HepG2 (cell line): ENCODE results near the gene TANC1. TPM values are rescaled to one million over a fixed set of nuclear protein-coding genes. Genes with fewer than 3 reads are reported as not detected.

Experiments
- ATAC-seq: fragments of 200-7000 bp; cut with Tn5 transposase; 3 replicates; pipeline ENCODE4 v1.9.1; 2020; ENCODE audit warnings: mild to moderate bottlenecking, moderate library complexity
- BruUV-seq: library from RNA; stranded (reverse); fragments of 400-500 nt; replicated peaks from 2 replicates; lab custom pipeline; 2021; lab: Mats Ljungman, UMichigan
- CTCF ChIA-PET: fragments of 300-600 bp; formaldehyde crosslinking; extraction: SDS; loops from one replicate; lab custom pipeline; 2021; ENCODE audit warnings: low total read pairs, inconsistent platforms, low intra/inter-chr PET ratio; lab: Yijun Ruan, JAX
- POLR2A ChIA-PET: fragments of 350-600 bp; sonication (Branson Sonifier 250); formaldehyde crosslinking; loops from one replicate; lab custom pipeline; 2020; ENCODE audit warnings: antibody characterized with exemption, inconsistent platforms; lab: Yijun Ruan, JAX
- DNase-seq: peaks from one replicate; pipeline ENCODE4 v3.0.0-alpha.2; 2015; ENCODE audit warnings: low spot score
- FAIRE-seq: peaks from 3 replicates; lab custom pipeline; 2011; peaks lifted over from hg19 to GRCh38; lab: Jason Lieb, UNC
- H2AFZ ChIP-seq: one replicate; pipeline ENCODE4 v1.6.1; 2011; ENCODE audit warnings: low read length, inconsistent platforms
- H3K27ac ChIP-seq: fragments of 300-600 bp; 3 replicates; pipeline ENCODE4 v1.8.0; 2011; ENCODE audit warnings: mixed run types, mild to moderate bottlenecking, mixed read lengths, low read length, inconsistent platforms; ENCODE audit not compliant: insufficient read depth; ENCODE audit errors: extremely low read length
- H3K27me3 ChIP-seq, 2 experiments: fragments of 200-600 bp in 1 of 2; 2 replicates in 1 of 2; 3 replicates in 1 of 2; pipeline versions ENCODE4 v1.6.0 to v1.8.0; 2011; ENCODE audit warnings: low read length in 2 of 2, mild to moderate bottlenecking in 2 of 2, moderate library complexity in 2 of 2, inconsistent platforms in 1 of 2; ENCODE audit not compliant: insufficient read depth in 2 of 2, control insufficient read depth in 1 of 2
- H3K36me3 ChIP-seq, 2 experiments: fragments of 200-600 bp in 1 of 2; replicated peaks in 1 of 2; 2 replicates in 1 of 2; 3 replicates in 1 of 2; pipeline versions ENCODE4 v1.5.1 to v1.8.0; 2011; ENCODE audit warnings: low read length in 2 of 2, inconsistent platforms in 1 of 2; ENCODE audit not compliant: insufficient read depth in 2 of 2, control insufficient read depth in 1 of 2
- H3K4me1 ChIP-seq: 2 replicates; pipeline ENCODE4 v1.5.1; 2012; ENCODE audit warnings: low read length, inconsistent platforms; ENCODE audit not compliant: insufficient read depth
- H3K4me2 ChIP-seq: 2 replicates; pipeline ENCODE4 v1.6.0; 2011; ENCODE audit warnings: low read depth, low read length, inconsistent platforms
- H3K4me3 ChIP-seq, 3 experiments: fragments of 200-600 bp in 1 of 3; sonication (generic), shearing (Covaris generic) in 1 of 3; replicated peaks in 1 of 3; 2 replicates each; pipeline ENCODE4 v1.5.1; 2011 to 2016; ENCODE audit warnings: low read length in 3 of 3, inconsistent platforms in 2 of 3, low read depth in 2 of 3, mild to moderate bottlenecking in 2 of 3, control low read depth in 1 of 3, mixed read lengths in 1 of 3; ENCODE audit not compliant: insufficient read depth in 1 of 3
- H3K79me2 ChIP-seq: one replicate; pipeline ENCODE4 v1.6.1; 2011; ENCODE audit warnings: low read length, inconsistent platforms; ENCODE audit not compliant: insufficient read depth
- H3K9ac ChIP-seq: 2 replicates; pipeline ENCODE4 v1.6.0; 2011; ENCODE audit warnings: mild to moderate bottlenecking, low read depth, low read length, inconsistent platforms; ENCODE audit not compliant: insufficient read depth
- H3K9me3 ChIP-seq: 2 replicates; pipeline ENCODE4 v1.5.1; 2012; ENCODE audit warnings: mild to moderate bottlenecking, low read length
- H4K20me1 ChIP-seq: 2 replicates; pipeline ENCODE4 v1.6.0; 2011; ENCODE audit warnings: inconsistent platforms, mild to moderate bottlenecking, low read length, moderate library complexity; ENCODE audit not compliant: insufficient read depth
- BCL6 ChIP-seq: IDR thresholded peaks from 2 replicates; pipeline ENCODE4 v1.6.1; 2016; ENCODE audit warnings: missing genetic modification reagents, missing compliant biosample characterization
- FOXK1 ChIP-seq: sonication (generic); formaldehyde crosslinking; IDR thresholded peaks from 2 replicates; pipeline ENCODE4 v1.4.0; 2020; ENCODE audit warnings: low read depth, missing genetic modification reagents, borderline replicate concordance
- SOX13 ChIP-seq, 3 experiments: fragments of 450-650 bp in 1 of 3; sonication (generic) in 1 of 3; formaldehyde crosslinking in 1 of 3; IDR thresholded peaks in 2 of 3; conservative IDR thresholded peaks in 1 of 3; 2 replicates each; pipeline versions ENCODE4 v1.5.0 to v1.6.1; 2016 to 2020; ENCODE audit warnings: antibody characterized with exemption in 1 of 3, mild to moderate bottlenecking in 1 of 3, missing compliant biosample characterization in 1 of 3, missing genetic modification reagents in 1 of 3, moderate library complexity in 1 of 3
- ZBTB14 ChIP-seq: sonication (generic); formaldehyde crosslinking; IDR thresholded peaks from 2 replicates; pipeline ENCODE4 v1.4.0; 2020; ENCODE audit warnings: missing genetic modification reagents
- ZNF264 ChIP-seq: sonication (generic); formaldehyde crosslinking; IDR thresholded peaks from 2 replicates; pipeline ENCODE4 v1.4.0; 2020; ENCODE audit warnings: missing genetic modification reagents
- ZNF562 ChIP-seq: sonication (generic); formaldehyde crosslinking; IDR thresholded peaks from 2 replicates; pipeline ENCODE4 v1.8.0; 2022; ENCODE audit warnings: missing genetic modification reagents, borderline replicate concordance
- ZNF660 ChIP-seq: sonication (generic); formaldehyde crosslinking; IDR thresholded peaks from 2 replicates; pipeline ENCODE4 v1.5.1; 2020; ENCODE audit warnings: mild to moderate bottlenecking, low read depth, missing genetic modification reagents, borderline replicate concordance
- WGBS: methylation state at CpG from one replicate; pipeline ENCODE4 v1.1.6; 2017; ENCODE audit warnings: low lambda C conversion rate; 5-methylcytosine and 5-hydroxymethylcytosine counted together
- in situ Hi-C: cut with HindIII; loops from 2 replicates; pipeline ENCODE4 v1.10.0; 2017; ENCODE audit warnings: low pct_unique_long_range_greater_than_20kb; ENCODE audit not compliant: extremely low pct_ligation_motif_present
- intact Hi-C: fragments of 100-400 bp; cut with micrococcal nuclease; formaldehyde crosslinking; loops from one replicate; pipeline ENCODE4 v1.10.0; 2022; ENCODE audit not compliant: unreplicated experiment
- polyA plus RNA-seq, 8 experiments: library from polyadenylated mRNA; depleted of rRNA in 3 of 8; stranded (reverse) in 7 of 8; unstranded in 1 of 8; fragments of >200 nt; fragmentation: Illumina TruSeq in 4 of 8; extraction: Trizol in 4 of 8; gene quantifications; 2 replicates each; pipeline versions ENCODE4 v1.2.1 to v1.2.3, GENCODE V29; 2011 to 2016; ENCODE audit warnings: low read depth in 4 of 8, missing spikeins in 1 of 8, mixed read lengths in 1 of 8; ENCODE audit not compliant: insufficient read depth in 1 of 8
- total RNA-seq, 5 experiments: library from RNA; depleted of rRNA; stranded (reverse); fragments of >200 nt; fragmentation: Illumina TruSeq; extraction: Trizol; gene quantifications; 2 replicates each; pipeline ENCODE4 v1.2.3, GENCODE V29; 2016; ENCODE audit warnings: low read depth in 1 of 5
- TF ChIP-seq, protein P1 (sequence below): sonication (generic); formaldehyde crosslinking; IDR thresholded peaks from 2 replicates; pipeline ENCODE4 v1.4.0; 2020; ENCODE audit warnings: missing genetic modification reagents, borderline replicate concordance

TANC1 gene
- total and polyA plus RNA-seq, 2 of the 13 experiments (the other 11 are each of a cell fraction or from before 2014, with no cell fraction given) = 2.3 to 5.6 TPM

DNA sequence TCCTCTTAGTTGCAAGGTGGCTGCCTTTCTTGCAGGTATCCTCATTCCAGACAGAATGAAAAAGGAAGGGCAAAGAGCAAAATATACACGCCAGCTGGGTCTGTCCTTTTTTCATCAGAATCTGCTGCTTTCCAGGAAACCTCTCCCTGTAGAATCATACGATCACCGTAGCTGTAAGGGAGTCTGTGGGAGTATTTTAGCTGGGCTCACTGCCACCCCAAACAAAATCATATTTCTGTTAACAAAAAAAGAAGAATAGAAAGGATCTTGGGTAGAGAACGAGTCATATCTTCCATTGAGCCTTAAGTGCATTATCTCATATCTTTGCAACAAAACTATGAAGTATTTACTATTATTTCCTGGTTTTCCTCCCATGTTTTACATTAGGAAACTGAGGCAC, 15.0 kb upstream of the TANC1 start:
- Histone ChIP-seq H3K27me3 (peaks cover 0 to 5% of the 10 kb centered on the region in 2 experiments; a peak in 2 of 5 replicates), H2AFZ (no peak overlapping the region), H3K27ac (no peak overlapping the region), H4K20me1 (no peaks in the 10 kb centered on the region), H3K9ac (no peak overlapping the region), H3K79me2 (no peaks in the 10 kb centered on the region), H3K9me3 (no peaks in the 10 kb centered on the region), H3K4me2 (no peak overlapping the region), H3K4me3 (no peak overlapping the region), H3K4me1 (peaks cover 35% of the 10 kb centered on the region), H3K36me3 (no peaks in the 10 kb centered on the region)
- in situ Hi-C loops (no loop called here), intact Hi-C loops (no loop called here)
- DNase-seq (no peak), ATAC-seq (no peak), FAIRE-seq (no peak)
- ChIA-PET CTCF (no interaction called here), POLR2A (interaction anchor here (1.3 to 1.7 kb wide), 2 partner anchors 10 to 16 kb away, joined by 3 to 5 read pairs; partner anchors contain the start of gene TANC1)
- BruUV-seq = no TSS peak
- 10% methylated on average over 4 of the region's 4 CpGs for WGBS
- TF ChIP-seq BCL6 (CRISPR knock-in tag) (peak; percentile 74), ZBTB14 (CRISPR knock-in tag) (no peak)

DNA sequence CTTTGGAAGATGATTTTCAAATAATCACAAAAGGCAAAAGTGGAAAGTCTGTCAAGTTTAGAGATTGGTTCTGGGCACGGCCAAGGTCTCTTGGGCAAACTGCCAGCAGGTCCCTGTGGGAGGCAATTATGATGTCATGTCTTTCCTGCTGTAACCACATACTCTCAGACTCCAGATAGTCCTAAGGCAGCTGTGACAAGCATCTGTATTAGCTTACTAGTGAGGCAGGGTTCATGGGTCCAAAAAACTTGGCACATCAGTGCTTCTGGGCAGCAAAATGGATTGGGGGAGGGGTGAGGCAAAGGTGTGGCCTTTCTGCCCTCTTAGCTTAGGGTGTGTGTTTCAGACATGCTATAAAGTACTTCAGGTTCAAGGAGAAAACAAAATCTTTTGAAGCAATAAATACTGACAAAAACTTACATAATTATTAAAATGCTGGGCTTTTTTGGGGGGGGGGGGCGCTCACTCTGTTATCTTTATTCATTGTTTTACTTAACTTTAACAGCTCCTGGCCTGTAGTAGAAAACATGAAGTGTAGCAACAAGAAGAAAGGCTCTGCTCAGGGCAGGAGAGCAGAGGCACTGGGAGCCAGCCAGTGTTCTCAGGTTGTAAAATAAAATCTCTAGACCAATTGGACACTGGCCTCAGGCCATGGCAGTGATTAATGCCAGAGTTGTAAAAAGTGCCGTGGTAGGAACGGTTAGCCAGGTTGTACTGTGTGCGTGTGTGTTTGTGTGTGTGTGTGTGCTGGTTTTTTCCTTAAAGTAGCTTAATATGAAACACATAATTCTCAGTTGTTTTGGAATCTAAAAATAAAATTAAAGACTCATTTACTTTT, 14.3 kb upstream of the TANC1 start:
- CTCF ChIA-PET = no interaction called here
- Histone ChIP-seq H3K9me3 (no peaks in the 10 kb centered on the region), H3K27ac (no peak overlapping the region), H3K36me3 (no peaks in the 10 kb centered on the region), H3K9ac (no peak overlapping the region), H3K4me1 (peaks cover 29% of the 10 kb centered on the region), H4K20me1 (no peaks in the 10 kb centered on the region), H3K4me2 (0 out of 2 replicates have a peak overlapping the region, but pooled peaks have one; percentile 33), H3K4me3 (no peak overlapping the region), H2AFZ (no peak overlapping the region), H3K27me3 (peaks cover 0 to 5% of the 10 kb centered on the region in 2 experiments; a peak in 2 of 5 replicates), H3K79me2 (no peaks in the 10 kb centered on the region)
- DNase-seq = peak; percentile 77
- intact Hi-C loops = no loop called here
- BruUV-seq = no TSS peak
- ATAC-seq = peak; percentile 75
- WGBS = 7% methylated on average over 5 of the region's 5 CpGs
- peak; percentile 64 for FAIRE-seq
- POLR2A ChIA-PET = interaction anchor here (1.3 to 1.7 kb wide), 2 partner anchors 10 to 15 kb away, joined by 3 to 5 read pairs; partner anchors contain the start of gene TANC1
- in situ Hi-C loops = no loop called here
- no peak for TF ChIP-seq ZNF562 (CRISPR knock-in tag)
- no peak for TF ChIP-seq SOX13 (IDR thresholded peaks at IDR 0.05)
- TF ChIP-seq SOX13 (CRISPR knock-in tag; conservative IDR thresholded peaks at IDR 0.05 in 1 of 2, IDR thresholded peaks at IDR 0.05 in 1 of 2) = 0 out of 4 replicates have a peak, but pooled peaks of 1 of the 2 experiments have one; percentile 6
- TF ChIP-seq FOXK1 (CRISPR knock-in tag) = no peak
- TF ChIP-seq, protein P1, sequence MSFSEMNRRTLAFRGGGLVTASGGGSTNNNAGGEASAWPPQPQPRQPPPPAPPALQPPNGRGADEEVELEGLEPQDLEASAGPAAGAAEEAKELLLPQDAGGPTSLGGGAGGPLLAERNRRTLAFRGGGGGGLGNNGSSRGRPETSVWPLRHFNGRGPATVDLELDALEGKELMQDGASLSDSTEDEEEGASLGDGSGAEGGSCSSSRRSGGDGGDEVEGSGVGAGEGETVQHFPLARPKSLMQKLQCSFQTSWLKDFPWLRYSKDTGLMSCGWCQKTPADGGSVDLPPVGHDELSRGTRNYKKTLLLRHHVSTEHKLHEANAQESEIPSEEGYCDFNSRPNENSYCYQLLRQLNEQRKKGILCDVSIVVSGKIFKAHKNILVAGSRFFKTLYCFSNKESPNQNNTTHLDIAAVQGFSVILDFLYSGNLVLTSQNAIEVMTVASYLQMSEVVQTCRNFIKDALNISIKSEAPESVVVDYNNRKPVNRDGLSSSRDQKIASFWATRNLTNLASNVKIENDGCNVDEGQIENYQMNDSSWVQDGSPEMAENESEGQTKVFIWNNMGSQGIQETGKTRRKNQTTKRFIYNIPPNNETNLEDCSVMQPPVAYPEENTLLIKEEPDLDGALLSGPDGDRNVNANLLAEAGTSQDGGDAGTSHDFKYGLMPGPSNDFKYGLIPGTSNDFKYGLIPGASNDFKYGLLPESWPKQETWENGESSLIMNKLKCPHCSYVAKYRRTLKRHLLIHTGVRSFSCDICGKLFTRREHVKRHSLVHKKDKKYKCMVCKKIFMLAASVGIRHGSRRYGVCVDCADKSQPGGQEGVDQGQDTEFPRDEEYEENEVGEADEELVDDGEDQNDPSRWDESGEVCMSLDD = no peak
- peak; percentile 93 for TF ChIP-seq ZNF264 (CRISPR knock-in tag)
- TF ChIP-seq ZNF660 (CRISPR knock-in tag) = no peak
